ENCODE measurements around the gene ZNF367. TPM values are rescaled to one million over a fixed set of nuclear protein-coding genes. Genes with fewer than 3 reads are reported as not detected.

The ZNF367 gene
- total and polyA plus RNA-seq, 4 donors: 0.36 to 18.1 (median 2.0) TPM

DNA sequence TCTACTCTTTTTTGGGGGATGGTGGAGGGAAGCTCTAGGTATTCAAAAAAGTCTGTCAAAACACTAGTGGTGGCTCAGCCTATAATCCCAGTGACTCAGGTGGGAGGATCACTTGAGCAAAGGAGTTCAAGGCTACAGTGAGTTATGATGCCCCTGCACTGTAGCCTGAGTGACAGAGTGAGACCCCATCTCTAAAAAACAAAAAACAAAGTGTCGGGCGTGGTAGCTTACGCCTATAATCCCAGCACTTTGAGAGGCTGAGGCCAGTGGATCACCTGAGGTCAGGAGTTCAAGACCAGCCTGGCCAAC lies 18.9 kb downstream of the ZNF367 start:
- TF ChIP-seq RXRA (IDR thresholded peaks at IDR 0.05) (no peak), SP1 (IDR thresholded peaks at IDR 0.05) (no peak), YY1 (IDR thresholded peaks at IDR 0.05) (no peak), FOXA1 (IDR thresholded peaks at IDR 0.05) (no peak), ZBTB33 (IDR thresholded peaks at IDR 0.05) (no peak), NR2F2 (IDR thresholded peaks at IDR 0.05) (no peak), FOXA2 (IDR thresholded peaks at IDR 0.05) (no peak), JUND (IDR thresholded peaks at IDR 0.05) (no peak), HNF4G (IDR thresholded peaks at IDR 0.05) (no peak), TAF1 (conservative IDR thresholded peaks at IDR 0.05) (no peak), REST (IDR thresholded peaks at IDR 0.05) (no peak), HNF4A (conservative IDR thresholded peaks at IDR 0.05) (no peak), GABPA (IDR thresholded peaks at IDR 0.05 in 1 of 2, conservative IDR thresholded peaks at IDR 0.05 in 1 of 2) (no peak), RAD21 (IDR thresholded peaks at IDR 0.05) (no peak), EGR1 (IDR thresholded peaks at IDR 0.05; ENCODE audit: low read depth in 2 of 2) (no peak)
- TF ChIP-seq, protein P1, sequence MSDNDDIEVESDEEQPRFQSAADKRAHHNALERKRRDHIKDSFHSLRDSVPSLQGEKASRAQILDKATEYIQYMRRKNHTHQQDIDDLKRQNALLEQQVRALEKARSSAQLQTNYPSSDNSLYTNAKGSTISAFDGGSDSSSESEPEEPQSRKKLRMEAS (IDR thresholded peaks at IDR 0.05): no peak
- TF ChIP-seq, protein P2, sequence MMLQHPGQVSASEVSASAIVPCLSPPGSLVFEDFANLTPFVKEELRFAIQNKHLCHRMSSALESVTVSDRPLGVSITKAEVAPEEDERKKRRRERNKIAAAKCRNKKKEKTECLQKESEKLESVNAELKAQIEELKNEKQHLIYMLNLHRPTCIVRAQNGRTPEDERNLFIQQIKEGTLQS (IDR thresholded peaks at IDR 0.05): no peak
- TF ChIP-seq, protein P3, sequence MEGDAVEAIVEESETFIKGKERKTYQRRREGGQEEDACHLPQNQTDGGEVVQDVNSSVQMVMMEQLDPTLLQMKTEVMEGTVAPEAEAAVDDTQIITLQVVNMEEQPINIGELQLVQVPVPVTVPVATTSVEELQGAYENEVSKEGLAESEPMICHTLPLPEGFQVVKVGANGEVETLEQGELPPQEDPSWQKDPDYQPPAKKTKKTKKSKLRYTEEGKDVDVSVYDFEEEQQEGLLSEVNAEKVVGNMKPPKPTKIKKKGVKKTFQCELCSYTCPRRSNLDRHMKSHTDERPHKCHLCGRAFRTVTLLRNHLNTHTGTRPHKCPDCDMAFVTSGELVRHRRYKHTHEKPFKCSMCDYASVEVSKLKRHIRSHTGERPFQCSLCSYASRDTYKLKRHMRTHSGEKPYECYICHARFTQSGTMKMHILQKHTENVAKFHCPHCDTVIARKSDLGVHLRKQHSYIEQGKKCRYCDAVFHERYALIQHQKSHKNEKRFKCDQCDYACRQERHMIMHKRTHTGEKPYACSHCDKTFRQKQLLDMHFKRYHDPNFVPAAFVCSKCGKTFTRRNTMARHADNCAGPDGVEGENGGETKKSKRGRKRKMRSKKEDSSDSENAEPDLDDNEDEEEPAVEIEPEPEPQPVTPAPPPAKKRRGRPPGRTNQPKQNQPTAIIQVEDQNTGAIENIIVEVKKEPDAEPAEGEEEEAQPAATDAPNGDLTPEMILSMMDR (IDR thresholded peaks at IDR 0.05; ENCODE audit: low read depth, low read length, missing input control): no peak
- Histone ChIP-seq H3K36me3 (ENCODE audit: control insufficient read depth in 4 of 4, insufficient read depth in 3 of 4, low read depth in 1 of 4, low read length in 3 of 4) (peaks cover 0 to 2% (median 0%) of the 10 kb centered on the region in 4 donors), H3K9me3 (ENCODE audit: control insufficient read depth in 4 of 4, low read length in 3 of 4) (no peaks in the 10 kb centered on the region), H3K27me3 (ENCODE audit: control insufficient read depth in 4 of 4, insufficient read depth in 4 of 4, low read length in 3 of 4) (no peaks in the 10 kb centered on the region), H3K9ac (ENCODE audit: low read depth in 1 of 2, low read length in 2 of 2) (no peak overlapping the region), H3K27ac (ENCODE audit: low read depth in 1 of 2, low read length in 2 of 2) (no peak overlapping the region), H3K4me1 (ENCODE audit: control insufficient read depth in 4 of 4, insufficient read depth in 4 of 4, low read length in 3 of 4) (peaks cover 0 to 1% (median 0%) of the 10 kb centered on the region in 4 donors), H3K4me3 (ENCODE audit: low read depth in 1 of 3, low read length in 3 of 3) (no peak overlapping the region)
- 92% methylated on average over 3 of the region's 3 CpGs for WGBS
- no peak for DNase-seq (ENCODE audit: low spot score)
